NCI-H510A (cell line): ENCODE measurements around the gene APOO.
A peak's percentile ranks its signal among the peaks of the same experiment; 100 is the strongest.
"Not testable (repeated sequence)": the region's sequence is repeated elsewhere in the genome, so short reads cannot be mapped to it uniquely, and the experiment has no call there.

Experiments used
- DNase-seq: peaks from one replicate; lab custom pipeline; 2025; lab: John Stamatoyannopoulos, UW

Gene APOO

GRCh38 chrX:23859238-23859637 lies 48.5 kb downstream of the APOO start:
- not testable (repeated sequence) for DNase-seq

DNA sequence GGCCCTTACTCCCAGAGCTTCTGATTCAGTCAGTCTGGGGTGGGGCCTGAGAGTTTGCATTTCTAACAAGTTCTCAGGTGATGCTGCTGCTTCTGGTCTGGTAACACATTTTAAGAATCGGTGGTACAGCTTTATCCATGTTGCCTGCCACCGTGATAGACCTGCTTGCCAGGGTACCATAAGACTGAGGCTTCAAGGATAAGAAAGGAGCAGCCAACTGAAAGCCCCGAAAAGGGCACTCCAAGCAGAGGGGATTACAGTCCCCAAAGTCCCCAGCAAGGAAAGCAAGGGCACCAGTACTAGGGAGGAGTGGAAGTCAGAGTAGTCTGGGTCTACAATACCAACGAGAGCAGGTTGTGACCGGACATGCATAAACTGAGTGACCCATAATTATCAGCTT lies 49.8 kb downstream of the APOO start:
- no peak for DNase-seq

DNA sequence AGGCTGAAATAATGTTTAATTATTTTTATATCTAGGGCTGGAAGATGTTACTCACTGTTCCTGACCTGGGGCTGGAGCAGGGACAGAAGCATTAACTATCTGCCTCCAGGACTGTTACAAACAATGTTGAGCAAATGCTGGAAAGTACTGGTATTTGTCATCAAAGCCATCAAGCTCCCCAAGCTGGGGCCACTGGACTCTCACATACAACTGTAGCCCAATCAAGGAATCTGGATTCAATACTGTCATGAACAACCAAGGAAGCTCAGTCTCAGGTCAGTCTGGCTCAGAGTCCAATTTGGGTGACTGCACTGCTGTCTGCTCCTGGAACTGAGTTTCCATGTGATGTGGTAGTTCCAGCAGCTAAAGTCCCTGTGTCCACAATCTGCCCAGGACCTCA lies 50.4 kb downstream of the APOO start:
- DNase-seq: no peak

- no peak for DNase-seq
Observed at GRCh38 chrX:23855569-23855968, 52.2 kb downstream of the APOO start.

DNA sequence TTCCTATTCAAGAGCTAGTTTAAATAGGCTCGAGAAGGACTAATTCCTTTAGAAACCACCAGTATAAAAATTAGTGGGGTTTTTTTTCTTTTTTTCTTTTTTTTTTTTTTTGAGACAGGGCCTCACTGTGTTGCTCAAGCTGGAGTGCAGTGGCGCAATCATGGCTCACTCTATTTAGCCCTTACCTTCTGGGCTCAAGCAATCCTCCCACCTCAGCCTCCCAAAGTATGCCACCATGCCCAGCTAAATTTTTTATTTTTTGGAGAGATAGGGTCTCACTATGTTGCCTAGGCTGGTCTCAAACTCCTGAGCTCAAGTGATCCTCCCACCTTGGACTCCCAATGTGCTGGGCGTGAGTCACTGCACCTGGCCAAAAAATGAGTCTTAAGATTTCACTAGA lies 52.8 kb downstream of the APOO start:
- DNase-seq: no peak

GRCh38 chrX:23854122-23854521 lies 53.6 kb downstream of the APOO start:
- DNase-seq: no peak

GRCh38 chrX:23851544-23851943 lies 56.2 kb downstream of the APOO start:
- no peak for DNase-seq

DNA sequence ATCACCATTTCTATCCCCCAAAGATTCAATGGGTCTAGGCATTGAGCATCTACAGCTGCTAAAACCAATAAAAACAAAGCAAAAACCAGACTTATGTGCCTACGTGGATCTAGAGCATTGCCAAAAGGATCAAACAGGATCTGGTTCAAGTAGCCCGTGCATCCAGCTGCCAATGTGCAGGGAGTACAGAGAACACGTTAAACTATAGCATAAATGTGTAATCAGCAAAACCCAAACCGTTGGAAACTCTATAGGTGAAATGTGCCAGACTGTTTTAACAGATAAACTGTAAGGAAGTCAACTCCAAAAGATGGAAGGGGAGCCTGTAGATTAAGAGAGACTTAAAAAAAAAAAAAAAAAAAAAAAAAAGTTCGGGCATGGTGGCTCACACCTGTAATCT lies 58.5 kb downstream of the APOO start:
- no peak for DNase-seq

- no peak for DNase-seq
Observed at GRCh38 chrX:23845351-23845817, 62.4 kb downstream of the APOO start.

DNA sequence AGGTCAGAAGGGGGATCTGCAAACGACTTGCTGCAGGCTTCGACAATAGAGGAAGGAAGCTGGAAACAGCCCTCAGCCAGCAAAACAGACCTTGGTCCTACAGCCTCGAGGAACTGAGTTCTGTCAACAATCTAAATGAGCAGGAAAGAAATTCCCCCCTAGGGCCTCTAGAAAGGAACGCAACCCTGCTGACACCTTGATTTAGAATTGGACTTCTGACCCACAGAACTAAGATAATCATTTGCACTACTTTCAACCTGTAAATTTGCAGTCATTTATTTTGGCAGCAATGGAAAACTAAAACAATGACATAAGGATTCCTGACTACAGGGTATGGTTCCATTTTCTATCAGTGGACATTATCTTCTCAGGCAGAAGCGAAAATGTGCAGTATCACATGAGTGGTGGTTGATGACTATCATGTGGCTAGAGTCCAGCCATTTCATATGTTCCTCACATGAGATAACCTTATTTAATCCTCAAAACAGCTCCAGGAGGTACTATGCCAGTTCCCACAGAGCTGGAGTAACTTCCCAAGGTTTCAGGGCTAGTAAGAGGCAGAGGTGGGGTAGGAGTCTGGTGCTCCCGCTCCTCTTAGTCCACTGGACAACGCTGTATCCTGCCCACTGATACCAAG lies 63.1 kb downstream of the APOO start:
- DNase-seq: no peak

DNA sequence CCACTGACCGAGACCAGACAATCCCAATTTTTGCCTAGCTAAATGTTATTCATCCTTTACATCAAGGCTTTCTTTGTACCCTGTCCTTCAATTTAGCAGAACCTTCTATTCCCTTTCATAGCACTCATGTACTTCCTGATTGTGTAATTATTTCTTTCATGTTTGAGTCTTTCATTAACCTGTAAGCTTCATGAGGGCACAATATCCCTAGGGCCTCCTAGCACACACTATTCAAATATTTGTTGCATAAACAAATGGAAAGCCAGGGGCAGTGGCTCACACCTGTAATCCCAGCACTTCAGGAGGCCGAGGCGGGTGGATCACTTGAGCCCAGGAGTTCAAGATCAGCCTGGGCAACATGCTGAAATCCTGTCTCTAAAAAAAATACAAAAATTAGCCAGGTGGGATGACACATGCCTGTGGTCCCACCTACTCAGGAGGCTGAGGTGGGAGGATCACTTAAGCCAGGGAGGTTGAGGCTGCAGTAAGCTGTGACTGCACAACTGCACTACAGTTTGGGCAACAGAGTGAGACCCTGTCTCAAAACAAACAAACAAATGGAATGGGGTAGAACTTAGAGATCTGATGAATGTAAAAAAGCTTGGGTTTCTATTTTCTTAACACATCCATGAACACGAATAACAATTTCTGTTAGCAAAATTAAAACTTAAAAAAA lies 65.8 kb downstream of the APOO start:
- DNase-seq: no peak

GRCh38 chrX:23840674-23841073 lies 67.1 kb downstream of the APOO start:
- no peak for DNase-seq

DNA sequence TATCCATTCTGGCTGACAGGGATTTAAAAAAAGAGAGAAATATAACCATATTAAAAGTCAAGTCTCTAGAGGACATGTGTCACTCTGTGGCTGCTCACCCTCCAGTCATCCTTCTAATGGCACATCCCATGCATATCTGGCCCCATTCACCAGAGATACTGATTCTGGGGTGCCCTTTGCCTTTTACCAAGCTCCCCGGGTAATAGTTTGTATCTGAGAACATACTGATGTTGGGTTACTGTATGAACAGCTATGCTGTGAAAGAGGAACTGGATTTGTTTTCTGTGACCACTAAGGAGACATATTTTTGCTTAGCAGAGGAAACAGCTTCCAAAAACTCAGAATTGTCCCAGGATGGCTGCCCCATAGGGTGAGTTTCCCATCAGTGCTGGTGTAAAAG lies 68.8 kb downstream of the APOO start:
- DNase-seq: no peak

DNA sequence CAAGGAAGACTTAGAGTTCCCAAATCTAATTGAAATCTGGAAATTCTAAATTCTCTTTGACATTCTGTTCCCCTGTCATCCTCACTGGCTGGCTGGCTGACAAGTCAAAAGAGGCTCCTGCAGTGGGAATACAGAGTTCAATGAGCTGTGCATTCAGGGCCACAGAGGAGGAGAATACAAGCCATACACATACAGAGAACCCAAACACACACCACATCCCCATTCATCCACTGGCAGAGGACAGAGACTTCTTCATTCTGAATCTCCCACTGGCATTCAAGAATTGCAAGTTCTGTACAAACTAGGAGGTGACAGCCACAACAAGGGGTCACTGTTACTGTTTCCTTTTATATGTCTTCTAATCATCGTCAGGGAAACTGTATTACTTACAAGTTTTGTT lies 75.0 kb downstream of the APOO start:
- no peak for DNase-seq

GRCh38 chrX:23828881-23829280 lies 78.9 kb downstream of the APOO start:
- DNase-seq: no peak

DNA sequence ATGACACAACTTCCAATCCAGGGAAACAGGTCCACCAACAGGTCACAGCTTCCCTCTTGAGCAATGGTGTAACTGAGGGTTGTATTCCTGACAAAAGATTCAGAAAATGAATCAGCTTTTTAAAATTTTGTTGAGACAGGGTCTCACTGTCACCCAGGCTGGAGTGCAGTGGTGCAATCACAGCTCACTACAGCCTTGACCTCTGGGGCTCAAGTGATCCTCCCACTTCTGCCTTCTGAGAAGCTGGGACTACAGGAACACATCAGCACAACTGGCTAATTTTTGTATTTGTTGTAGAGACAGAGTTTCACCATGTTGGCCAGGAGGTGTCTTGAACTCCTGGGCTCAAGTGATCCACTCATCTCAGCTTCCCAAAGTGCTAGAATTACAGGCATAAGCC lies 81.1 kb downstream of the APOO start:
- DNase-seq: no peak

GRCh38 chrX:23826216-23826615 lies 81.5 kb downstream of the APOO start:
- no peak for DNase-seq

- DNase-seq: no peak
Observed at GRCh38 chrX:23825675-23826074, 82.1 kb downstream of the APOO start.

DNA sequence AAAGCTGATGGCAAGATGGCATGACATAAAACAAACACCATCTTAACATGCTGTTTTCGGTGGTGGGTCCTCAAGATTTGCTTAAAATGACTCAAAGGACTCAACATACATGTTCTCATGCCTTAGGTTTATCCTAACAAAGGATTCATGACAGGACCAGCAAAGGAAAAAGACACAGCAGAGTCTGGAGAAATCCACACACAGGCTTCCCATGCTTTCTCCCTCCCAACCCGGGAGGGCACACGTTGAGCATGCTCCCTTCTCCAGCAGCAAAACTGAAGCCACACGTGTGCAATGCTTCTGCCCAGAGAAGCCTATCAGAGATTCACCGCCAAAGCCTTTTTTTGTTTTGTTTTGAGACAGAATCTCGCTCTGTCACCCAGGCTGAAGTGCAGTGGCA lies 84.9 kb downstream of the APOO start:
- no peak for DNase-seq

GRCh38 chrX:23822397-23822796 lies 85.3 kb downstream of the APOO start:
- DNase-seq: peak; percentile 32

DNA sequence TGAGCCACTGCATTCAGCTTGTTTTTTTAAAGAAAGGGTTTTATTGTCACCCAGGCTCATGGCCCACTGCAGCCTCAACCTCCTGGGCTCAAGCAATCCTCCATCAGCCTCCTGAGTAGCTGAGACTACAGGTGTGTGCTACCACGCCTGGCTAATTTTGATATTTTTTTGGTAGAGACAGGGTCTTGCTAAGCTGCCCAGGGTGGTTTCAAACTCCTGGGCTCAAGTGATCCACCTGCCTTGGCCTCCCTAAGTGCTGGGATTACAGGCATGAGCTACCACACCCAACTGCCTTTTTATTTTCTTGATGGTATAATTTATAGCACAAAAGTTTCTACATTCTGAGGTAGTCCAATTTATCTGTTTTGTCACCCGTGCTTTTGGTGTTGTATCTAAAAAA lies 85.9 kb downstream of the APOO start:
- DNase-seq: no peak

- no peak for DNase-seq
Observed at GRCh38 chrX:23820235-23820782, 87.4 kb downstream of the APOO start.

DNA sequence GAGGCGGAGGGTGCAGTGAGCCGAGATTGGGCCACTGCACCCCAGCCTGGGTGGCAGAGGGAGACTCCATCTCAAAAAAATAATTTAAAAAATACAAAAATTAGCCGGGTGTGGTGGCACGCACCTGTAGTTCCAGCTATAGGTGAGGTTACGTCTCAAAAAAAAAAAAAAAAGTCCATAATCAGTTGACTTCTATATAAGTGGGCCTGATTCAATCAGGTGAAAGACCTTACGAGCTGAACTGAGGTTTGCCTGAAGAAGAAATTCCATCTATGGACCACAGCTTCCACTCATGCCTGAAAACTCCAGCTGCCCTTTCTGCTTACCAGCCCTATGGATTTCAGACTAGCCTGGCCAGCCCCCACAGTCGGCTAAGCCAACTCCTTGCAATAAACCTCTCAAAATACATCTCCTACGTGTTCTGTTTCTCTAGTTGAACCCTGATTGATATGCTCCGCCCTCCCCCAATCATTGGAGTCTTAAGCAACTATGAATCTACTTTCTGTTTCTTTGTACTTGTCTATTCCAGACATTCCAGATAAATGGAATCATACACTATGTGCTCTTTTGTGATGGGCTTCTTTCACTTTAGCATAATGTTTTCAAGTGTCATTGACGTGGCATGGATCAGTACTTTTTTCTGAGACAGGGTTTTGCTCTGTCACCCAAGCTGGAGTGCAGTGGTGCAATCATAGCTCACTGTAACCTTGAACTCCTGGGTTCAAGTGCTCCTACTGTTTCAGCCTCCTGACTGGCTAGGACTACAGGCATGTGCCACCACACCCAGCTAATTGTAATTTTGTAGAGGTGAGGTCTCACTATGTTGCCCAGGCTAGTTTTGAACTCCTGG lies 88.1 kb downstream of the APOO start:
- no peak for DNase-seq
